Left lung (tissue), 10 donors: ENCODE results near the gene R3HDM2. TPM values are rescaled to one million over a fixed set of nuclear protein-coding genes. Genes with fewer than 3 reads are reported as not detected.

Experiments
- ATAC-seq: fragments of 200-7000 bp; cut with Tn5 transposase; one replicate; pipeline ENCODE4 v1.9.1; 2020; ENCODE audit warnings: moderate library complexity
- DNase-seq, 4 donors: peaks; one replicate each; pipeline ENCODE4 v3.0.0-alpha.2; 2013 to 2020
- H3K27ac ChIP-seq, 2 donors: fragments of 200-600 bp; sonication (generic) in 1 of 2; one replicate each; pipeline versions ENCODE4 v1.5.0 to v1.8.0; 2020 to 2021
- H3K27me3 ChIP-seq, 2 donors: fragments of 200-600 bp; sonication (generic) in 1 of 2; one replicate each; pipeline versions ENCODE4 v1.5.0 to v1.8.0; 2020 to 2021
- H3K36me3 ChIP-seq, 2 donors: fragments of 200-600 bp; sonication (generic) in 1 of 2; one replicate each; pipeline versions ENCODE4 v1.5.0 to v1.8.0; 2020 to 2021
- H3K4me1 ChIP-seq, 2 donors: fragments of 200-600 bp; one replicate each; pipeline ENCODE4 v1.8.0; 2021
- H3K4me3 ChIP-seq, 2 donors: fragments of 200-600 bp; sonication (generic) in 1 of 2; one replicate each; pipeline versions ENCODE4 v1.5.0 to v1.8.0; 2020 to 2021; ENCODE audit warnings: mild to moderate bottlenecking in 1 of 2
- H3K9me3 ChIP-seq, 2 donors: fragments of 200-600 bp; sonication (generic) in 1 of 2; one replicate each; pipeline versions ENCODE4 v1.5.0 to v1.8.0; 2020 to 2021
- intact Hi-C, 2 donors: fragments of 100-400 bp; cut with DNase I; formaldehyde crosslinking; loops; one replicate each; pipeline versions ENCODE4 v1.11.2 to v1.14.2; 2022
- polyA plus RNA-seq, 6 donors: library from polyadenylated mRNA; unstranded; fragments of 120-200 nt; gene quantifications; one replicate each; pipeline ENCODE4 v1.2.1, GENCODE V29; 2013; ENCODE audit not compliant: insufficient read length in 6 of 6
- total RNA-seq, 2 donors: library from RNA; stranded (reverse); fragmentation: NEBNext Ultra II Directional; extraction: Animal tissue kit (Norgen Biotek cat#: 25700); gene quantifications; one replicate each; pipeline ENCODE4 v1.2.1, GENCODE V29; 2021
- TF ChIP-seq, protein P1 (sequence below), 2 donors: fragments of 200-600 bp; sonication (generic) in 1 of 2; IDR thresholded peaks; one replicate each; pipeline versions ENCODE4 v1.5.0 to v1.8.0; 2021; ENCODE audit warnings: antibody characterized with exemption in 2 of 2
- donor health status: DM: no; HTN: yes; CAD: no.
- donor health status: DM: no; HTN: no; CAD: no.

Gene R3HDM2
- total and polyA plus RNA-seq, 8 donors: 52.4 to 92.3 (median 79.8) TPM

DNA sequence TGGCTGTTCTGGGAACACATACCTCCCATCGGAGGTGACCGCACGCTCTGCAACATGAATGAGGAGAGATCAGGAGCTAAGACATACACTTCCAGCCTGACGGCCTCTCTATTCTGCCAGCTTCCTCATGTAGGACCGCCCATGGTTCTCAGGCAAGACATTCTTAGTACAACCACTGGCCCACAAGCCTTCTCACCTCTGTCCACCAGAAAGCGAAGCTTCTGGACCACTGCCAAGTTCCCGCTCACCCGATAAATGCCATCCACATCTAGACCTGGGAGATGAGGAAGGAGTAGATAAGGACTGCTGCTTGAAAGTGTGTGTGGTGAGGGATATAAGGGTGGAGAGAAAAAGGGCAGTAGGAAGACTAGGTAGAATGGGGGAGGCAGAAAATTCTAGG, 43.6 kb upstream of the R3HDM2 start:
- H3K4me3 ChIP-seq: no peak overlapping the region
- ATAC-seq (no peak), DNase-seq (no peak)
- H3K9me3 ChIP-seq: no peaks in the 10 kb centered on the region
- H3K27me3 ChIP-seq: peaks cover 24 to 58% of the 10 kb centered on the region in 2 donors
- H3K27ac ChIP-seq: no peak overlapping the region
- H3K36me3 ChIP-seq: peaks cover 0 to 61% of the 10 kb centered on the region in 2 donors
- intact Hi-C loops: no loop called here
- peaks cover 0 to 65% of the 10 kb centered on the region in 2 donors for H3K4me1 ChIP-seq
- TF ChIP-seq, protein P1, sequence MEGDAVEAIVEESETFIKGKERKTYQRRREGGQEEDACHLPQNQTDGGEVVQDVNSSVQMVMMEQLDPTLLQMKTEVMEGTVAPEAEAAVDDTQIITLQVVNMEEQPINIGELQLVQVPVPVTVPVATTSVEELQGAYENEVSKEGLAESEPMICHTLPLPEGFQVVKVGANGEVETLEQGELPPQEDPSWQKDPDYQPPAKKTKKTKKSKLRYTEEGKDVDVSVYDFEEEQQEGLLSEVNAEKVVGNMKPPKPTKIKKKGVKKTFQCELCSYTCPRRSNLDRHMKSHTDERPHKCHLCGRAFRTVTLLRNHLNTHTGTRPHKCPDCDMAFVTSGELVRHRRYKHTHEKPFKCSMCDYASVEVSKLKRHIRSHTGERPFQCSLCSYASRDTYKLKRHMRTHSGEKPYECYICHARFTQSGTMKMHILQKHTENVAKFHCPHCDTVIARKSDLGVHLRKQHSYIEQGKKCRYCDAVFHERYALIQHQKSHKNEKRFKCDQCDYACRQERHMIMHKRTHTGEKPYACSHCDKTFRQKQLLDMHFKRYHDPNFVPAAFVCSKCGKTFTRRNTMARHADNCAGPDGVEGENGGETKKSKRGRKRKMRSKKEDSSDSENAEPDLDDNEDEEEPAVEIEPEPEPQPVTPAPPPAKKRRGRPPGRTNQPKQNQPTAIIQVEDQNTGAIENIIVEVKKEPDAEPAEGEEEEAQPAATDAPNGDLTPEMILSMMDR (IDR thresholded peaks at IDR 0.05): no peak

DNA sequence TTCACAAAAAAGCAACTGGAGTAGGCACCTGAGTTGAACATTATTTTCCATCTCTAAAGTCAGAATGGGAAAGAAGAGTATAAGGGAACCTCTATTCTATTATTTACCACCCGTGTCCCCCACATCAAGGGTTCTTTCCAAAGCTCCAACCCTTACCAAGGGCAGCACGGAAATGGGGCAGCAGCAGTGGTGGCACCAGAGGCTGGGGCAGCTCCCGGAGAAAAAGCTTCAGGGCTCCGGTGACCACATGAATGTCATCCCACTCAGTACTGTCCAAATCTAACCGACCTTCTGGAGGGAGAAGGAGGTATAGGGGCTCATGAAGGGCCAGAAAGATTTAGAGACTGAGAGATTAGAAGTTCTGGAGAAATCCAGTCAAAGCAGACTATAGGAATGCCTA, 43.0 kb upstream of the R3HDM2 start:
- intact Hi-C loops: no loop called here
- TF ChIP-seq, protein P1 (IDR thresholded peaks at IDR 0.05): no peak

DNA sequence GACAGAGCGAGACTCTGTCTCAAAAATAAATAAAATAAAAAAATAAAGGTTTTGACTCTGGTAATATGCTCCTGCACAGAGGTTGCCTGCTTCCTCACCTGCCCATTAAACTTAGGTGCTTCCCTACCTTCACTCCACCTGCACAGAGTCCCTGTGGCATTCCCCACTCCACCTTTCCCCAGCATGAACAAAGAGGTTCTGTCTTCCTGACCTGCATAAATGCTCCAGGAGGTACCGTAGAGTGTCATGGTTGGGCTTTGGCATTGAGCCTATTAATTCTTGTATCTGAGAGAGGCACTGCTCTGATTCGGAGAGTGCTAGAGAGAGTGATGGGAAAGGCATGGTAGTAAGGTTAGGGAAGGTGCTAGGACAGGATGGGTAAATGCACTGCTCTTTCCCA, 42.5 kb upstream of the R3HDM2 start:
- TF ChIP-seq, protein P1 (IDR thresholded peaks at IDR 0.05): no peak
- ATAC-seq (no peak), DNase-seq (no peak)
- Histone ChIP-seq H3K4me3 (no peak overlapping the region), H3K27ac (no peak overlapping the region), H3K9me3 (no peaks in the 10 kb centered on the region), H3K27me3 (peaks cover 24 to 60% of the 10 kb centered on the region in 2 donors), H3K36me3 (peaks cover 0 to 71% of the 10 kb centered on the region in 2 donors), H3K4me1 (peaks cover 0 to 57% of the 10 kb centered on the region in 2 donors)
- intact Hi-C loops: no loop called here

More for the DNA sequence above, 43.0 kb upstream of the R3HDM2 start:
- DNase-seq: no peak
- Histone ChIP-seq H3K27ac (no peak overlapping the region), H3K4me1 (peaks cover 0 to 62% of the 10 kb centered on the region in 2 donors), H3K27me3 (peaks cover 24 to 60% of the 10 kb centered on the region in 2 donors), H3K9me3 (no peaks in the 10 kb centered on the region), H3K36me3 (peaks cover 0 to 66% of the 10 kb centered on the region in 2 donors), H3K4me3 (no peak overlapping the region)
- ATAC-seq: no peak

DNA sequence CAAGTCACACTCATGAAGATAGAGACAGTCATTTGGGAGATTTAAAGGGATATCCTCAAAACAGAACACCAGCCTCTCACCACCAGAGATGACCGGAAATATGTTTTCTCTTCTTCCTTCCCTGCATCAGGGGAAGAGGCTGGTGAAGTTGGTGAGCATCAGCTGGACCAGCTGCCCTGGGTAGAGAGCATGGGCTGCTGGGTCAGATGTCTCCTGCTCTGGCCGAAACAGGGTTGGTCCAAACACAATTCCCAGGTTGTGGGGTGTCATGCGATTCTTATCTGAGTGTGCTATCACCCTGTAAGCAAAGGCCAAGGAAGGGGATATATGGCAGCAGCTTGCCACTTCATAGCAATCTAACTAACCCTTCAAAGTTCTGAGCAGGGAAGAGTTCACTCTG, 41.5 kb upstream of the R3HDM2 start:
- Histone ChIP-seq H3K4me1 (peaks cover 0 to 47% of the 10 kb centered on the region in 2 donors), H3K36me3 (peaks cover 0 to 81% of the 10 kb centered on the region in 2 donors), H3K27me3 (peaks cover 24 to 60% of the 10 kb centered on the region in 2 donors), H3K9me3 (no peaks in the 10 kb centered on the region), H3K27ac (no peak overlapping the region), H3K4me3 (no peak overlapping the region)
- intact Hi-C loops: no loop called here
- ATAC-seq: no peak
- DNase-seq: no peak
- TF ChIP-seq, protein P1 (IDR thresholded peaks at IDR 0.05): no peak

DNA sequence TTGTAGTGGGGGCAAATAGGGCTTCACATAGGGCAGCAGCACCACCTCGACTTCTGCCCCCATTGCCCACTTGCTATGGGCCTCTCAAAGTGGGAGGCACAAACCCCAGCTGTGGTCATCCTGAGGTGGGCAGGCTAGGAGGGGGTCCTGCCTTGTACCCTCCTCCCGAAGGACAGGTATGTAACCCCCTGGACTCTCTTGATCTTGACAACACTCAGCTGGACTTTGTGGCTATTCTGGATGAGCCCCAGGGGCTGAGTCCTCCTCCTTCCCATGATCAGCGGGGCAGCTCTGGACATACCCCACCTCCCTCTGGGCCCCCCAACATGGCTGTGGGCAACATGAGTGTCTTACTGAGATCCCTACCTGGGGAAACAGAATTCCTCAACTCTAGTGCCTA, 40.8 kb upstream of the R3HDM2 start:
- no peak for ATAC-seq
- Histone ChIP-seq H3K9me3 (no peaks in the 10 kb centered on the region), H3K27me3 (peaks cover 23 to 59% of the 10 kb centered on the region in 2 donors), H3K4me1 (peaks cover 0 to 46% of the 10 kb centered on the region in 2 donors), H3K36me3 (peaks cover 0 to 84% of the 10 kb centered on the region in 2 donors), H3K27ac (peak overlapping the region in 1 of 2 donors; percentile 51), H3K4me3 (no peak overlapping the region)
- intact Hi-C loops: no loop called here
- no peak for DNase-seq
- TF ChIP-seq, protein P1 (IDR thresholded peaks at IDR 0.05): no peak
